VCaP (cell line): ENCODE data around the gene PTAR1.
"Not testable (repeated sequence)": the region's sequence is repeated elsewhere in the genome, so short reads cannot be mapped to it uniquely, and the experiment has no call there.

Experiments
- H3K27ac ChIP-seq: fragments of 450-650 bp; 2 replicates; pipeline ENCODE4 v1.5.1; 2017
- TF ChIP-seq, protein P1 (sequence below): fragments of 450-650 bp; conservative IDR thresholded peaks from 2 replicates; pipeline ENCODE4 v1.5.1; 2017; ENCODE audit warnings: mild to moderate bottlenecking, moderate library complexity

The PTAR1 gene, protein sequence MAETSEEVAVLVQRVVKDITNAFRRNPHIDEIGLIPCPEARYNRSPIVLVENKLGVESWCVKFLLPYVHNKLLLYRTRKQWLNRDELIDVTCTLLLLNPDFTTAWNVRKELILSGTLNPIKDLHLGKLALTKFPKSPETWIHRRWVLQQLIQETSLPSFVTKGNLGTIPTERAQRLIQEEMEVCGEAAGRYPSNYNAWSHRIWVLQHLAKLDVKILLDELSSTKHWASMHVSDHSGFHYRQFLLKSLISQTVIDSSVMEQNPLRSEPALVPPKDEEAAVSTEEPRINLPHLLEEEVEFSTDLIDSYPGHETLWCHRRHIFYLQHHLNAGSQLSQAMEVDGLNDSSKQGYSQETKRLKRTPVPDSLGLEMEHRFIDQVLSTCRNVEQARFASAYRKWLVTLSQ

DNA sequence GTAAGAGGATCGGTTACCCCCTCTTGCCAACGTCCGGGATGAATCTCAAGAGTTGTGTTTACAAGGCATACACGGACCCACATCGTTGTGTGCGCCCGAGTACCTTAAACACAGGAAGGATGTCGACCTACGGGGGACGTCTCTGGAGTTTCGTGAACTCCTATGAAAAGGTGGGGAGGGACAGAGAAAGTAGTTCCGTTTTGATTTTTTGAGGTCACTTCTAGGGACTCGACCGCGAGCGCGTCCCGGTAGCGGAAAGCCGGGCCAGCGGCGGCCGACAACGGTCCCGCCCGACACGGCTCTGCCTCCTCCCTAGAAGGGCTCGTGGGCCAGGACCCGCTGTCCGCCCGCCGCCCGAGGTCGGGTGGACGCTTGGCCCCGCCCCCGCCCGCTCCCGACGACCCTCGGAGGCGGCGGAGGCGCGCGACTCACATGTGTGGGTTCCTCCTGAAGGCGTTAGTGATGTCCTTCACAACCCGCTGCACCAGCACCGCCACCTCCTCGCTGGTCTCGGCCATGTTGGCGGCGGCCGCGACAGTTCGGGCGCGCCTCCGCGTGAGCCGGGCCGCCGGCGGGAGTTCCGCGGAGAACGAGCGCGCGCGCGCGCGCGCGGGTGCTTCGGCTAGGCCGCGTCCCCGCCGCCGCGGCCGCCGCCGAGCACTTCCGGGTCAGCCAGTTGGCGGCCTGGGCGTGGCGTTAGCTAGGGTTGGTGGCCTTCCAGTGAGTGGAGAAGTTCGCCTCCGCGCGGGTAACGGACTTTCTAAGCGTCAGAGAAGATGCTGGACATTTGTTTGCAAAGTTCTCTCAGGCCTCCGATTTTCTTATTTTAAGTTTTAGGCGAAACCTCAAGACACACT, at the start of gene PTAR1:
TSS of gene PTAR1 (minus strand) at position 591 of the 857 bp plus-strand sequence. CDS start at position 518, 73 bp downstream.
- TF ChIP-seq, protein P1, sequence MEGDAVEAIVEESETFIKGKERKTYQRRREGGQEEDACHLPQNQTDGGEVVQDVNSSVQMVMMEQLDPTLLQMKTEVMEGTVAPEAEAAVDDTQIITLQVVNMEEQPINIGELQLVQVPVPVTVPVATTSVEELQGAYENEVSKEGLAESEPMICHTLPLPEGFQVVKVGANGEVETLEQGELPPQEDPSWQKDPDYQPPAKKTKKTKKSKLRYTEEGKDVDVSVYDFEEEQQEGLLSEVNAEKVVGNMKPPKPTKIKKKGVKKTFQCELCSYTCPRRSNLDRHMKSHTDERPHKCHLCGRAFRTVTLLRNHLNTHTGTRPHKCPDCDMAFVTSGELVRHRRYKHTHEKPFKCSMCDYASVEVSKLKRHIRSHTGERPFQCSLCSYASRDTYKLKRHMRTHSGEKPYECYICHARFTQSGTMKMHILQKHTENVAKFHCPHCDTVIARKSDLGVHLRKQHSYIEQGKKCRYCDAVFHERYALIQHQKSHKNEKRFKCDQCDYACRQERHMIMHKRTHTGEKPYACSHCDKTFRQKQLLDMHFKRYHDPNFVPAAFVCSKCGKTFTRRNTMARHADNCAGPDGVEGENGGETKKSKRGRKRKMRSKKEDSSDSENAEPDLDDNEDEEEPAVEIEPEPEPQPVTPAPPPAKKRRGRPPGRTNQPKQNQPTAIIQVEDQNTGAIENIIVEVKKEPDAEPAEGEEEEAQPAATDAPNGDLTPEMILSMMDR: no peak
- H3K27ac ChIP-seq: peak within 1 kb of the TSS; percentile 94

DNA sequence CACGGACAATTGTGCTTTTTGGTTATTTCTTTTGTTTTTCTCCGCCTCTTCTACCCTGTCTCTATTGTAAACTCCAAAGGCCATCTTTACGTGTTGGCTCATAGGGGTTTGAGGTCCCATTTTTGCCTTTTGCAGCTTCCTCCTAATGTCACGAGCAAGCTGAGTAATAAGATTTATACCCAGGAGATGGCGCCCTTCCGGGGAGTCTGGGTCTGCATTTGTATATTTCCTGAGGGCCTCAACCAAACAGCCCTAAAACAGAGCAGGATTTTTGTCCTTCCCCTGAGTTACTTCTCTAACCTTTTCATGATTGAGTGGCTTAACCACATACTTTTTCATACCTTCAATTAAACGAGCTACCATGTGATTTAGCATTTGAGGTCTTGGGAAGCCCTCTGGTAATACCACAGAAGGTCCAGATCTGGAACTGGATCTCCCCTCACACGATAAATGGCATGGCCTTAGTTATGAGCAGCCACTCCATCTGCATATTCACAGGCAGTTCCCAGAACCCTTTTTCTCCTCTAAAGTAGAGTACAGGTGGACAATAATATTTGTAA, 49.6 kb upstream of the PTAR1 start:
- TF ChIP-seq, protein P1: no peak
- H3K27ac ChIP-seq: no peak overlapping the region

DNA sequence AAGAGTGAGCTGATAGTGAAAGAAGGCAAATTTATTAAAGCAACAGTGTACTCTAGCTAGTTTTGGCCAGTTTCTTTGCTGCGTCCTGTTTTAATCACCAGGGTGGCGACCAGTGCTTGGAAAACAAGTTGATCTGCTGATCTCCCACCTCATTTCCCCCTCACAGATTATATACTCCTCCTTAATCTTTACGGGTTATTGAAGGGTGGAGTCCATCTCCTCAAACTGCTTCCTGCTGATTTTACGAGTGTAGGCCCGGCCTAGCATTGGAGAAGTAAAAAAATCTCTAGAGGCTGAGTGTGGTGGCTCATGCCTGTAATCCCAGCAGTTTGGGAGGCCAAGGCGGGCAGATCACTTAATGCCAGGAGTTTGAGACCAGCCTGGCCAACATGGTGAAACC, 46.8 kb upstream of the PTAR1 start:
- TF ChIP-seq, protein P1: no peak
- no peak overlapping the region for H3K27ac ChIP-seq

DNA sequence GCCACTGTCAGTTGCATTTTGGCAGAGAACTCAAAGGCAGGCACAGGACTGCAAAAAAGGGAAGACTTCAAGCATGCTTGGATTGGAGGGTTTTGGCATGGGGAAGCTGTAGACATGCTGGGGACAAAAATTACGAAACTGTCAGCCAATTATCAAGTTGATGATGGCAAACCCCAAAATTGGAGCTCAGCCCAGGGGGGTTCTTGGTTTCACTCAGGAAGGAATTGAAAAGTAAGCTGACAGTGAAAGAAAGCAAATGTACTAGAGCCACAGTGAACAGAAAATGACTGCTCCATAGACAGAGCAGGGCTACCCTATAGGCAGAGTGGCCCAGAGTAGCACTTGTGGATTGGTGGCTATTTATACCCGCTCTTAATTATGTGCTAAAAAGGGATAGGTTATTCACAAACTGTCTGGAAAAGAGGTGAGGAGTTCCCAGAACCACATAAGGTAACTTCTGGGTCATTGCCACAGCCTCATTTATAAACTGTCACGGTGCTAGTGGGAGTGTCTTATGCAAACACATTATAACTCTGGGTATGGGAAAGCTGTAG, 46.2 kb upstream of the PTAR1 start:
- no peak overlapping the region for H3K27ac ChIP-seq
- TF ChIP-seq, protein P1: no peak

DNA sequence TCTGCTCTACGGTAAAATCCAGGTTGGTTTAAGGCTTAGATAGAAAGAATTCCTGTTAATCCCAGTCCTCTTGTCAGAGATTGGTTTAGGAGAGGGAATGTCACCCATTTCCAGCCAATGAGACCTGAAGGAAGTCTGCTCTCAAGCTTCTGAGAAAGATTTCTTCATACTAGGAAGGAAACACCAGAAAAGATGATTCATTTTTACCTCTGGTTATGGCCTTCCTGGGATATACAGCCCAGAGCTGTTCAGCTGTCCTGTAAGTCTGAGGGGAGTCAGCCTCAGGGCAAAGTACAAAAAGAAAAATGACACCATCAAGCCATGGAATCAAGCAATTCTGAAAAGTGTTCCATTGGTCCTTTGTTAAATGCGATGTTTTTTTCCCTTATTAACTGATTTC, 42.2 kb upstream of the PTAR1 start:
- TF ChIP-seq, protein P1: no peak
- H3K27ac ChIP-seq: no peak overlapping the region

DNA sequence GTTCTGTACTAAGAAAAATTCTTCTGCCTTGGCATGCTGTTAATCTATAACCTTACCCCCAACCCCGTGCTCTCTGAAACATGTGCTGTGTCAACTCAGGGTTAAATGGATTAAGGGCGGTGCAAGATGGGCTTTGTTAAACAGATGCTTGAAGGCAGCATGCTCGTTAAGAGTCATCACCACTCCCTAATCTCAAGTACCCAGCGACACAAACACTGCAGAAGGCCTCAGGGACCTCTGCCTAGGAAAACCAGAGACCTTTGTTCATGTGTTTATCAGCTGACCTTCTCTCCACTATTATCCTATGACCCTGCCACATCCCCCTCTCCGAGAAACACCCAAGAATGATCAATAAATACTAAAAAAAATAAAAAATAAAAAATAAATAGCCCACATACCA, 40.2 kb upstream of the PTAR1 start:
- not testable (repeated sequence) for H3K27ac ChIP-seq

DNA sequence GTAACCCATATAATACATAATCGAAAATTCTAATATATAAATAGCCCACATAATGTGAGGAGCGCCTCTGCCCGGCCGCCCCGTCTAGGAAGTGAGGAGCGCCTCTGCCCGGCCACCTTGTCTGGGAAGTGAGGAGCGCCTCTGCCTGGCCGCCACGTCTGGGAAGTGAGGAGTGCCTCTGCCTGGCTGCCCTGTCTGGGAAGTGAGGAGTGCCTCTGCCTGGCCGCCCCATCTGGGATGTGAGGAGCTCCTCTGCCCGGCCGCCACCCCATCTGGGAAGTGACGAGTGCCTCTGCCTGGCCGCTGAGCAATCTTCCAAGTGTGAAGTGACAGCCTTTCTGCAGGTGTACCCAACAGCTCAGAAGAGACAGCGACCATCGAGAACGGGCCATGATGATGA, 39.7 kb upstream of the PTAR1 start:
- not testable (repeated sequence) for H3K27ac ChIP-seq

DNA sequence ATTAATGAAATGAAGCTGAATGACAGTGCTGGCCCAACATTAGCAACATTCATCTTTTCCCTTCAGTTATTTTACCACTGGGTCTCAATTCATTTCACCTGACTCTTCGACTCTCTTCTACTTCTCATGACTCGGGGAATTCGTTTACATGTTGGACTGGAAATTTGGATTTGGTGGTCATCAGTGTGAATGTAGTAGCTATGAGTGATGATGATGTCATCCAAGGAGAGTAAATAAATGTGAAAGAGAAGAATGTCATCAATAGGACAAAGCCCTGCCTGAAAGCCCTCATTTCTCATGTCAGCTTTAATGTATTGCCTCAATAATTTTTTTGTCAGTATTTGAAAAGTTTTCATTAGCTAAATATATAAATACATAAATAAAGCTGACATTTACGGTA, 38.9 kb upstream of the PTAR1 start:
- no peak overlapping the region for H3K27ac ChIP-seq
- TF ChIP-seq, protein P1: no peak
